ENCODE data around the gene SLC35A1. TPM values are rescaled to one million over a fixed set of nuclear protein-coding genes. Genes with fewer than 3 reads are reported as not detected.

Gene SLC35A1
- total and polyA plus RNA-seq, 2 of the 4 experiments (the other 2 are of a cell fraction), result 9.7 to 12.4 TPM

DNA sequence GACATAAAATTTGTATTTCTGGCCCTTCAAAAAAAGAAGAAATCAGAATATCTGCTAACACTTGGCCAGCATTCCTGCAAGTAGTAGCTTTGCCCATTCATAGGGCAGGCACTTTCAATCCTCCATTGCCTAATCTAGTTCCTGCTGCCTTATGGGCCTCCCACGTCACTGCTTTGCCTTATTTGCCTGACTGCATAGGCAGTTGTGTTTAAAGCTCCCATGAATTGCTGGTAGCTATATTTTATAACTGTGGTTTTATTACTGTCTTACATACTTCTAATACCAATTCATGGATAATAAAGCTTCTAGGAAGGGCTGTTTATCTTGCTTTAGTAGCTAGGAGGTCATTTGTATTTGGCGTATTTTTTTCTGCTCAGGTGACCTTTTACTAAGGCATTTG, 7.7 kb upstream of the SLC35A1 start:
- in situ Hi-C loops (cut with MboI; ENCODE audit: low sequenced_read_pairs), result no loop called here
- DNase-seq, result no peak
- POLR2A ChIA-PET (ENCODE audit: unreplicated experiment), result interaction anchor here (0.6 kb wide), 1 partner anchor 442 kb away, joined by 5 read pairs; no protein-coding TSS in a partner anchor

More for the DNA sequence above, 7.7 kb upstream of the SLC35A1 start:
- no peak overlapping the region for H3K4me2 ChIP-seq (ENCODE audit: low read depth, low read length)
- H3K56ac ChIP-seq (ENCODE audit: extremely low read depth, insufficient read depth, low read length), result no peak overlapping the region
- H3K4me3 ChIP-seq (ENCODE audit: insufficient read depth, low read depth, low read length), result no peak overlapping the region
- H4K91ac ChIP-seq (ENCODE audit: insufficient read depth, low read depth, low read length), result no peak overlapping the region
- H4K5ac ChIP-seq (ENCODE audit: low read depth, low read length), result no peak overlapping the region
- no peak overlapping the region for H2AFZ ChIP-seq (replicated peaks; ENCODE audit: low read length, poor library complexity)
- H3K4ac ChIP-seq (ENCODE audit: low read depth, low read length), result no peak overlapping the region
- H3K14ac ChIP-seq (replicated peaks; ENCODE audit: low read depth, low read length), result no peak overlapping the region
- CTCF ChIA-PET, result interaction anchor here (0.8 kb wide), 2 partner anchors 9 to 11 kb away, joined by 3 read pairs; no protein-coding TSS in a partner anchor
- no peaks in the 10 kb centered on the region for H3K36me3 ChIP-seq (ENCODE audit: control insufficient read depth, insufficient read depth, low read length)
- no peak overlapping the region for H3K27ac ChIP-seq (ENCODE audit: insufficient read depth, low read length)
- H3K4me1 ChIP-seq (ENCODE audit: control insufficient read depth, insufficient read depth, low read length), result no peaks in the 10 kb centered on the region
- H3K23ac ChIP-seq (ENCODE audit: low read depth, low read length), result no peak overlapping the region
- H3K79me1 ChIP-seq (ENCODE audit: low read depth in 1 of 2, low read length in 2 of 2), result no peaks in the 10 kb centered on the region
- H4K20me1 ChIP-seq (ENCODE audit: insufficient read depth, low read length), result no peaks in the 10 kb centered on the region
- H2BK20ac ChIP-seq (ENCODE audit: low read depth, low read length), result no peak overlapping the region
- H2AK5ac ChIP-seq (ENCODE audit: low read depth, low read length), result no peak overlapping the region
- dilution Hi-C loops (cut with HindIII; ENCODE audit: low sequenced_read_pairs, unreplicated experiment), result no loop called here
- H3K9me3 ChIP-seq (ENCODE audit: control insufficient read depth, insufficient read depth, low read length), result no peaks in the 10 kb centered on the region
- no peaks in the 10 kb centered on the region for H3K9me1 ChIP-seq (ENCODE audit: insufficient read depth, low read length)
- TF ChIP-seq RCOR1 (IDR thresholded peaks at IDR 0.05; ENCODE audit: insufficient replicate concordance, low read length), result no peak
- no peak for TF ChIP-seq MAZ (IDR thresholded peaks at IDR 0.05; ENCODE audit: borderline replicate concordance, low read depth, low read length)
- H2BK5ac ChIP-seq (ENCODE audit: low read depth, low read length, poor library complexity, severe bottlenecking), result no peak overlapping the region
- no peak overlapping the region for H3K18ac ChIP-seq (ENCODE audit: low read depth, low read length)
- H4K8ac ChIP-seq (ENCODE audit: low read depth in 2 of 2, low read length in 2 of 2), result no peak overlapping the region
- ATAC-seq (ENCODE audit: low read depth), result no peak
- no CpG with 5 or more reads among the region's 2 CpGs for WGBS, 2 experiments (ENCODE audit: extremely low coverage in 2 of 2, insufficient read length in 1 of 2)
- H2BK15ac ChIP-seq (ENCODE audit: low read depth, low read length), result no peak overlapping the region
- intact Hi-C loops (cut with micrococcal nuclease), result no loop called here
- H2BK120ac ChIP-seq (ENCODE audit: low read depth, low read length), result no peak overlapping the region
- no peak overlapping the region for H3K9ac ChIP-seq (ENCODE audit: low read depth, low read length)
- peaks cover 4% of the 10 kb centered on the region for H3K27me3 ChIP-seq (ENCODE audit: control insufficient read depth, insufficient read depth, low read length)
- no TSS peak for BruUV-seq (replicated peaks)
- no peak overlapping the region for H2AK9ac ChIP-seq (replicated peaks; ENCODE audit: low read depth, low read length, poor library complexity)

All from IMR-90 (cell line).